ENCODE results near the gene C1orf87. TPM values are rescaled to one million over a fixed set of nuclear protein-coding genes. Genes with fewer than 3 reads are reported as not detected.

The C1orf87 gene
- polyA plus RNA-seq, 1 of the 3 experiments (the other 2 are of a cell fraction), result not detected

DNA sequence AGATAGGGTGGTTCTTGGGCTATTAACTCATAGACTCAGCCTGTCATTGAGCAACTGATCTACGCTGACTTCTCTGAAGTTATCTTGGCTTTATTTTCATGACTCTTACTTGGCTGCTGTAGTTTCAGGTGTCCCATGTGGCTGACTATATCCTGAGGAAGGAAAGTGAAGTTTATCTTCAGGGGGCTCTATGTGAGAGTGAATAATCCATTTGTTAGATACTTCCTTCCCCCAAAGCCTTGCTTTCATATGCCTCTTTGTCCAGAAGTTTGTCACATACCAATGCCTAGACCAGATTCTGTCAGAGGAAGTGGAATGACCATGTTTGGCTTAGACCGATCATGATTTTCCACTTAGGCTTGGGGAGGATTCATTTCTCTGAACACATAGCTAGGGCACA is 27.9 kb upstream of the C1orf87 start:
- ChIA-PET CTCF (no interaction called here), POLR2A (no interaction called here)
- no peaks in the 10 kb centered on the region for H3K27me3 ChIP-seq (ENCODE audit: insufficient read depth)
- no peaks in the 10 kb centered on the region for H3K9me3 ChIP-seq
- no peak overlapping the region for H3K4me2 ChIP-seq
- H3K79me2 ChIP-seq (ENCODE audit: insufficient read depth), result no peaks in the 10 kb centered on the region
- TF ChIP-seq, protein P1, sequence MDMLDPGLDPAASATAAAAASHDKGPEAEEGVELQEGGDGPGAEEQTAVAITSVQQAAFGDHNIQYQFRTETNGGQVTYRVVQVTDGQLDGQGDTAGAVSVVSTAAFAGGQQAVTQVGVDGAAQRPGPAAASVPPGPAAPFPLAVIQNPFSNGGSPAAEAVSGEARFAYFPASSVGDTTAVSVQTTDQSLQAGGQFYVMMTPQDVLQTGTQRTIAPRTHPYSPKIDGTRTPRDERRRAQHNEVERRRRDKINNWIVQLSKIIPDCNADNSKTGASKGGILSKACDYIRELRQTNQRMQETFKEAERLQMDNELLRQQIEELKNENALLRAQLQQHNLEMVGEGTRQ (IDR thresholded peaks at IDR 0.05; ENCODE audit: borderline replicate concordance, low read depth, low read length), result no peak
- TF ChIP-seq, protein P2, sequence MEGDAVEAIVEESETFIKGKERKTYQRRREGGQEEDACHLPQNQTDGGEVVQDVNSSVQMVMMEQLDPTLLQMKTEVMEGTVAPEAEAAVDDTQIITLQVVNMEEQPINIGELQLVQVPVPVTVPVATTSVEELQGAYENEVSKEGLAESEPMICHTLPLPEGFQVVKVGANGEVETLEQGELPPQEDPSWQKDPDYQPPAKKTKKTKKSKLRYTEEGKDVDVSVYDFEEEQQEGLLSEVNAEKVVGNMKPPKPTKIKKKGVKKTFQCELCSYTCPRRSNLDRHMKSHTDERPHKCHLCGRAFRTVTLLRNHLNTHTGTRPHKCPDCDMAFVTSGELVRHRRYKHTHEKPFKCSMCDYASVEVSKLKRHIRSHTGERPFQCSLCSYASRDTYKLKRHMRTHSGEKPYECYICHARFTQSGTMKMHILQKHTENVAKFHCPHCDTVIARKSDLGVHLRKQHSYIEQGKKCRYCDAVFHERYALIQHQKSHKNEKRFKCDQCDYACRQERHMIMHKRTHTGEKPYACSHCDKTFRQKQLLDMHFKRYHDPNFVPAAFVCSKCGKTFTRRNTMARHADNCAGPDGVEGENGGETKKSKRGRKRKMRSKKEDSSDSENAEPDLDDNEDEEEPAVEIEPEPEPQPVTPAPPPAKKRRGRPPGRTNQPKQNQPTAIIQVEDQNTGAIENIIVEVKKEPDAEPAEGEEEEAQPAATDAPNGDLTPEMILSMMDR (IDR thresholded peaks at IDR 0.05), result no peak
- TF ChIP-seq TAF1 (IDR thresholded peaks at IDR 0.05; ENCODE audit: borderline replicate concordance, low read depth, low read length) (no peak), MXI1 (IDR thresholded peaks at IDR 0.05; ENCODE audit: low read depth, low read length) (no peak), POLR2AphosphoS5 (IDR thresholded peaks at IDR 0.05; ENCODE audit: low read depth, low read length) (no peak), ELF1 (IDR thresholded peaks at IDR 0.05) (no peak), TEAD4 (IDR thresholded peaks at IDR 0.05; ENCODE audit: borderline replicate concordance, insufficient read depth) (no peak), RAD21 (IDR thresholded peaks at IDR 0.05; ENCODE audit: low read length) (no peak), NFIC (IDR thresholded peaks at IDR 0.05; ENCODE audit: borderline replicate concordance) (no peak), YY1 (IDR thresholded peaks at IDR 0.05; ENCODE audit: low read depth) (no peak), RXRA (IDR thresholded peaks at IDR 0.05; ENCODE audit: borderline replicate concordance, low read depth) (no peak), EP300 (IDR thresholded peaks at IDR 0.05; ENCODE audit: borderline replicate concordance in 1 of 2, low read depth in 1 of 2, low read length in 1 of 2) (no peak), SIN3A (IDR thresholded peaks at IDR 0.05; ENCODE audit: borderline replicate concordance, low read depth, low read length) (no peak), JUND (IDR thresholded peaks at IDR 0.05) (no peak), RCOR1 (IDR thresholded peaks at IDR 0.05; ENCODE audit: low read length) (no peak)
- TF ChIP-seq, protein P3, sequence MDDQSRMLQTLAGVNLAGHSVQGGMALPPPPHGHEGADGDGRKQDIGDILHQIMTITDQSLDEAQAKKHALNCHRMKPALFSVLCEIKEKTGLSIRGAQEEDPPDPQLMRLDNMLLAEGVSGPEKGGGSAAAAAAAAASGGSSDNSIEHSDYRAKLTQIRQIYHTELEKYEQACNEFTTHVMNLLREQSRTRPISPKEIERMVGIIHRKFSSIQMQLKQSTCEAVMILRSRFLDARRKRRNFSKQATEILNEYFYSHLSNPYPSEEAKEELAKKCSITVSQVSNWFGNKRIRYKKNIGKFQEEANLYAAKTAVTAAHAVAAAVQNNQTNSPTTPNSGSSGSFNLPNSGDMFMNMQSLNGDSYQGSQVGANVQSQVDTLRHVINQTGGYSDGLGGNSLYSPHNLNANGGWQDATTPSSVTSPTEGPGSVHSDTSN (IDR thresholded peaks at IDR 0.05), result no peak
- TF ChIP-seq, protein P4, sequence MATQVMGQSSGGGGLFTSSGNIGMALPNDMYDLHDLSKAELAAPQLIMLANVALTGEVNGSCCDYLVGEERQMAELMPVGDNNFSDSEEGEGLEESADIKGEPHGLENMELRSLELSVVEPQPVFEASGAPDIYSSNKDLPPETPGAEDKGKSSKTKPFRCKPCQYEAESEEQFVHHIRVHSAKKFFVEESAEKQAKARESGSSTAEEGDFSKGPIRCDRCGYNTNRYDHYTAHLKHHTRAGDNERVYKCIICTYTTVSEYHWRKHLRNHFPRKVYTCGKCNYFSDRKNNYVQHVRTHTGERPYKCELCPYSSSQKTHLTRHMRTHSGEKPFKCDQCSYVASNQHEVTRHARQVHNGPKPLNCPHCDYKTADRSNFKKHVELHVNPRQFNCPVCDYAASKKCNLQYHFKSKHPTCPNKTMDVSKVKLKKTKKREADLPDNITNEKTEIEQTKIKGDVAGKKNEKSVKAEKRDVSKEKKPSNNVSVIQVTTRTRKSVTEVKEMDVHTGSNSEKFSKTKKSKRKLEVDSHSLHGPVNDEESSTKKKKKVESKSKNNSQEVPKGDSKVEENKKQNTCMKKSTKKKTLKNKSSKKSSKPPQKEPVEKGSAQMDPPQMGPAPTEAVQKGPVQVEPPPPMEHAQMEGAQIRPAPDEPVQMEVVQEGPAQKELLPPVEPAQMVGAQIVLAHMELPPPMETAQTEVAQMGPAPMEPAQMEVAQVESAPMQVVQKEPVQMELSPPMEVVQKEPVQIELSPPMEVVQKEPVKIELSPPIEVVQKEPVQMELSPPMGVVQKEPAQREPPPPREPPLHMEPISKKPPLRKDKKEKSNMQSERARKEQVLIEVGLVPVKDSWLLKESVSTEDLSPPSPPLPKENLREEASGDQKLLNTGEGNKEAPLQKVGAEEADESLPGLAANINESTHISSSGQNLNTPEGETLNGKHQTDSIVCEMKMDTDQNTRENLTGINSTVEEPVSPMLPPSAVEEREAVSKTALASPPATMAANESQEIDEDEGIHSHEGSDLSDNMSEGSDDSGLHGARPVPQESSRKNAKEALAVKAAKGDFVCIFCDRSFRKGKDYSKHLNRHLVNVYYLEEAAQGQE (IDR thresholded peaks at IDR 0.05; ENCODE audit: low read depth, low read length), result no peak
- TF ChIP-seq, protein P5, sequence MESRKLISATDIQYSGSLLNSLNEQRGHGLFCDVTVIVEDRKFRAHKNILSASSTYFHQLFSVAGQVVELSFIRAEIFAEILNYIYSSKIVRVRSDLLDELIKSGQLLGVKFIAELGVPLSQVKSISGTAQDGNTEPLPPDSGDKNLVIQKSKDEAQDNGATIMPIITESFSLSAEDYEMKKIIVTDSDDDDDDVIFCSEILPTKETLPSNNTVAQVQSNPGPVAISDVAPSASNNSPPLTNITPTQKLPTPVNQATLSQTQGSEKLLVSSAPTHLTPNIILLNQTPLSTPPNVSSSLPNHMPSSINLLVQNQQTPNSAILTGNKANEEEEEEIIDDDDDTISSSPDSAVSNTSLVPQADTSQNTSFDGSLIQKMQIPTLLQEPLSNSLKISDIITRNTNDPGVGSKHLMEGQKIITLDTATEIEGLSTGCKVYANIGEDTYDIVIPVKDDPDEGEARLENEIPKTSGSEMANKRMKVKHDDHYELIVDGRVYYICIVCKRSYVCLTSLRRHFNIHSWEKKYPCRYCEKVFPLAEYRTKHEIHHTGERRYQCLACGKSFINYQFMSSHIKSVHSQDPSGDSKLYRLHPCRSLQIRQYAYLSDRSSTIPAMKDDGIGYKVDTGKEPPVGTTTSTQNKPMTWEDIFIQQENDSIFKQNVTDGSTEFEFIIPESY (IDR thresholded peaks at IDR 0.05; ENCODE audit: borderline replicate concordance, low read depth), result no peak
- 89% methylated on average over 2 of the region's 2 CpGs for WGBS (ENCODE audit: low lambda C conversion rate)
- H2AFZ ChIP-seq (ENCODE audit: low read depth), result no peak overlapping the region
- H3K9me2 ChIP-seq, result no peaks in the 10 kb centered on the region
- peaks cover 0 to 2% of the 10 kb centered on the region in 2 experiments; a peak in 1 of 4 replicates for H3K4me1 ChIP-seq (ENCODE audit: control insufficient read depth in 1 of 2, insufficient read depth in 2 of 2, low read depth in 1 of 2, low read length in 1 of 2)
- no peaks in the 10 kb centered on the region for H4K20me1 ChIP-seq (ENCODE audit: insufficient read depth)
- no peak for DNase-seq
- H3F3A ChIP-seq (replicated peaks; ENCODE audit: insufficient read depth), result no peaks in the 10 kb centered on the region
- no peaks in the 10 kb centered on the region for H3K36me3 ChIP-seq (replicated peaks in 1 of 2; ENCODE audit: control insufficient read depth in 1 of 2, insufficient read depth in 2 of 2, low read length in 1 of 2)
- H3K27ac ChIP-seq (ENCODE audit: low read depth in 2 of 2, low read length in 1 of 2), result no peak overlapping the region
- no peak overlapping the region for H3K9ac ChIP-seq
- no peak overlapping the region for H3K4me3 ChIP-seq (ENCODE audit: low read depth in 2 of 2, low read length in 1 of 2)

All from SK-N-SH (cell line).